AG09309 (cell line): Measurements from ENCODE around the gene CDK5.

Experiments used
- DNase-seq: peaks from one replicate; pipeline ENCODE4 v3.0.0-alpha.2; 2010; ENCODE audit warnings: low read depth
- H3K4me3 ChIP-seq: 2 replicates; pipeline ENCODE4 v1.5.1; 2011; ENCODE audit warnings: mild to moderate bottlenecking, low read depth, low read length, moderate library complexity; ENCODE audit not compliant: control insufficient read depth
- CTCF ChIP-seq: IDR thresholded peaks from 2 replicates; pipeline ENCODE4 v1.5.1; 2011; ENCODE audit warnings: mild to moderate bottlenecking, low read depth, low read length, inconsistent platforms; ENCODE audit not compliant: insufficient read depth, control insufficient read depth; ENCODE audit errors: missing control alignments

Gene CDK5

DNA sequence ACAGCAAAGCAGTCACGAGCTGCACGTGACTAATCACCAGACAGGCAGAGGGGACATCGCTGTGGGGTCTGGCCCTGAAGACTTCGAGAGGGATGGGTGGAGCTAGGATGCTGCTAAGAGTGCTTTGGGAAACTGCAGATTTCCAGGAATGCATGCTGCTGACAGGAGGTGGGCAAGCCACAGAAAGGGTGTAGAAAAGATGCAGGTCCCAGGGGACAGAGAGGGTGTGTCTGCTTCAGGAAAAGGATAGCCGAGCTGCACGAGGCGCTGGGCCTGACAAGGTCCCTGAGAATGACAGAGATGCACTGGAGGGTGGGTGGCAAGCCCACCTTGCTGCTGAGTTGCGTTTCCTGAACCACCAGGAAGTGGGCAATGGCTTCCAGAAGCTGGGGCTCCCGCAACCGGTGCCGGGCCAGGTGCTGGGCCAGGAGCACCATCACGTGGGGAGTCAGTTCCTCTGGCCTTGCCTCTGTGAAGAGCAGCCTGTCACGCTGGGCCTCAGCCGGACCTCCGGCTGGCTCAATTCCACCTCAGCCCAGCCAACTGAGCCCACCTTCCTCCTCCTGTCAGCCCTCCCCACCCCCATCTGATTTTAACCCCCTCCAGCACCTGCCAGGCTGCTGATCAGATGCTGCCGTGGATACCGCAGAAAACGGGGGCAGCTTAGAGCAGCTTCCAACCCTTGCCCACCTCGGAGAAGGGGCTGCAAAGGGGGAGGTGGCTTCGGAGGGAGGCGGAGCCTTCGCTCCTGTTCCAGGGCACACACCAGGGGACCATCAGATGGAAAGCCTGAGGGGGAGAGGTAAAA, 20.7 kb upstream of the CDK5 start:
- no peak for DNase-seq
- no peak overlapping the region for H3K4me3 ChIP-seq

DNA sequence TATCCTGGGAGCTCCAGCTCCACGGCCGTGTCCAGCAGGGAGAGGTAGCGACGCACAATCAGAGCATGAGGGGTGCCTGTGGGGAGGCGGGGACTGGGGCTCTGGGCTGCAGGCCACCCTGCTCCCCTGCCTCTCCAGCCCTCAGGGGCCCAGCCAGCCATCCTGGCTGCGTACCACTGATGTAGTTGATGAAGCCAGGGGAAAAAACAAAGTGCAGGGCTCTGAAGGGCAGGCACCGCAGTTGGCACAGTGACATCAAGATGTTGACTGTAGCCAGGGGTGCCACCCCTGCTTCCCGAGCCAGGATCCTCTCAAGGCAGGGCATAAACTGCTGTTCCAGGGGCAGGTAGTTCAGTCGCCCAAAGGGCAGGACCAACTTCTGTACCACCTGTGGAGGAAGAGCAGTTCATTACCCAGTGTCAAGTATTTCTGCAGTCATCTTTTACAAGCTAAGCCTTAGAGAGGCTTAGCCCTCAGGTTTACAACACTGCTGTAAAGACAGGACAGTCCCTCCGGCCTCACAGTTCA, 20.1 kb upstream of the CDK5 start:
- H3K4me3 ChIP-seq: no peak overlapping the region
- TF ChIP-seq CTCF: no peak
- DNase-seq: no peak

More for the DNA sequence above, 20.7 kb upstream of the CDK5 start:
- TF ChIP-seq CTCF: no peak

DNA sequence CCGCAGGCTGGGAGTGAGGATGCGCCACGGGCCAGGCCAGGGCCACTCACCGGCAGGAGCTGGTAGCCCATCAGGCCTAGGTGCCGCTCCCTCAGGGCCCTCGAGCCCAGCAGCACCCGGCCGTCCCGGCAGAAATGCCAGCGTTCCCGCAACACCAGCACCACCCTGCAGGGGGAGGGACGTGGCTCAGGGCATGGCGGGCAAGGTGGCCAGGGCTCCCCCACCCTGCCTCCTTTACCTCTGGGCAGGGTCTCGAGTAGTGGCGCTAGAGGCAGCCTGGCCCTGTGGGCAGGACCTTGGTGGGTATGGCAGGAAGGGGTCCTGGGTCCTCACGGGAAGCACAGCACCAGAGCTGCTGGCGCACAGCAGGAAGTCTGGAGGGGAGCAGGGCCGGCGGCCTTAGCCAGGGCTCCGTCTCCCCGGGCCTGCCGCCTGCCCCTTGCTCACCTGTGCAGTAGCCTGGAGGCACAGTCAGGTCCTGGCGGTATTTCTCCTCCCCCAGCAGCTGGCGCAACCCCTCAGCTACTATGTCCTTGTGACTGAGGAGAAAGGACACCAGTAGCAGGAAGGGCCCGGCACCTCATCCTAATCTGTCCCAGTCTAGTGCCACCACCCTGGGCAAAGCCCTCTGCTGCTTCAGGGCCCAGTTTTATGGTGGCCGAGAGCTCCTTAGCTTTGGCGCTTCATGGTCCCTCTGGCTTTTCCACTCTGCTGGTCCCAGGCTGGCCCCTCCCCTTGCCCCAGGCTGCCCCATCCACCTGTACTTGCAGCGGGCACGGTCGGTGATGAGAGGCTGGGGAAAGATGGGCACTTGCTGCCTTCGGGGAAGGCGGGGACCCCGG, 19.4 kb upstream of the CDK5 start:
- no peak for DNase-seq

DNA sequence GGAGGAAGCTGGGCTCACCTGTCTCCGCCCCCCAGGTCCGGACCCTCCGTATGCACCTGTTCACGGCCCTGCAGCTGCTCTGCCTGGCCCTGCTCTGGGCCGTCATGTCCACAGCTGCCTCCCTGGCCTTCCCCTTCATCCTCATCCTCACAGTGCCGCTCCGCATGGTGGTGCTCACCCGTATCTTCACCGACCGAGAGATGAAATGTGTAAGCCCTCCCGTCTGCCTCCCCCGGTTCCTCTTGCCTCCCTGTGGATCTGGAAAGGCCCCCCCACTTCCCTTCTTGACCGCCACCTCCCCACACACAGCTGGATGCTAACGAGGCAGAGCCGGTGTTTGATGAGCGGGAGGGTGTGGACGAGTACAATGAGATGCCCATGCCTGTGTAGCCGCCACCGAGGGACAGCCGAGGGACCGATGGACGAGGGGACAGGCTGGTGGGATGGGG, 18.3 kb upstream of the CDK5 start:
- no peak overlapping the region for H3K4me3 ChIP-seq
- TF ChIP-seq CTCF: no peak
- no peak for DNase-seq

More for the DNA sequence above, 19.4 kb upstream of the CDK5 start:
- TF ChIP-seq CTCF: peak; percentile 56
- no peak overlapping the region for H3K4me3 ChIP-seq

GRCh38 chr7:151075662-151075971, 17.9 kb upstream of the CDK5 start:
- H3K4me3 ChIP-seq: no peak overlapping the region
- TF ChIP-seq CTCF: no peak
- DNase-seq: no peak

GRCh38 chr7:151074817-151075661, 17.3 kb upstream of the CDK5 start:
- no peak for DNase-seq
- no peak for TF ChIP-seq CTCF
- no peak overlapping the region for H3K4me3 ChIP-seq
